ENCODE data around the gene SKIDA1. TPM values are rescaled to one million over a fixed set of nuclear protein-coding genes. Genes with fewer than 3 reads are reported as not detected.

The SKIDA1 gene
- total RNA-seq, 4 donors from 2014 or later: 0.53 to 3.0 (median 1.2) TPM

- Histone ChIP-seq H3K4me1 (peaks cover 38% of the 10 kb centered on the region), H3K27ac (peak overlapping the region; percentile 99), H3K36me3 (peaks cover 19% of the 10 kb centered on the region), H3K9me3 (no peaks in the 10 kb centered on the region), H3K27me3 (no peaks in the 10 kb centered on the region), H3K4me3 (peak overlapping the region; percentile 96)
- DNase-seq (ENCODE audit: low spot score in 2 of 2): peak in 1 of 2 donors; percentile 85
- TF ChIP-seq POLR2A (IDR thresholded peaks at IDR 0.05) (peak in 1 of 2 donors; percentile 27), POLR2AphosphoS5 (IDR thresholded peaks at IDR 0.05) (no peak)
- WGBS: 0% methylated on average over 9 of the region's 96 CpGs
These were observed 9.4 kb upstream of the SKIDA1 start for GRCh38 chr10:21534604-21535493.

GRCh38 chr10:21534280-21534586, 8.8 kb upstream of the SKIDA1 start:
- Histone ChIP-seq H3K36me3 (peaks cover 13% of the 10 kb centered on the region), H3K4me1 (peaks cover 38% of the 10 kb centered on the region), H3K27ac (peak overlapping the region; percentile 99), H3K9me3 (no peaks in the 10 kb centered on the region), H3K27me3 (no peaks in the 10 kb centered on the region), H3K4me3 (peak overlapping the region; percentile 96)
- 0% methylated on average over 11 of the region's 26 CpGs for WGBS
- no peak for DNase-seq (ENCODE audit: low spot score in 2 of 2)
- TF ChIP-seq, protein P1, sequence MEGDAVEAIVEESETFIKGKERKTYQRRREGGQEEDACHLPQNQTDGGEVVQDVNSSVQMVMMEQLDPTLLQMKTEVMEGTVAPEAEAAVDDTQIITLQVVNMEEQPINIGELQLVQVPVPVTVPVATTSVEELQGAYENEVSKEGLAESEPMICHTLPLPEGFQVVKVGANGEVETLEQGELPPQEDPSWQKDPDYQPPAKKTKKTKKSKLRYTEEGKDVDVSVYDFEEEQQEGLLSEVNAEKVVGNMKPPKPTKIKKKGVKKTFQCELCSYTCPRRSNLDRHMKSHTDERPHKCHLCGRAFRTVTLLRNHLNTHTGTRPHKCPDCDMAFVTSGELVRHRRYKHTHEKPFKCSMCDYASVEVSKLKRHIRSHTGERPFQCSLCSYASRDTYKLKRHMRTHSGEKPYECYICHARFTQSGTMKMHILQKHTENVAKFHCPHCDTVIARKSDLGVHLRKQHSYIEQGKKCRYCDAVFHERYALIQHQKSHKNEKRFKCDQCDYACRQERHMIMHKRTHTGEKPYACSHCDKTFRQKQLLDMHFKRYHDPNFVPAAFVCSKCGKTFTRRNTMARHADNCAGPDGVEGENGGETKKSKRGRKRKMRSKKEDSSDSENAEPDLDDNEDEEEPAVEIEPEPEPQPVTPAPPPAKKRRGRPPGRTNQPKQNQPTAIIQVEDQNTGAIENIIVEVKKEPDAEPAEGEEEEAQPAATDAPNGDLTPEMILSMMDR (IDR thresholded peaks at IDR 0.05): no peak
- TF ChIP-seq EP300 (IDR thresholded peaks at IDR 0.05) (no peak), POLR2A (IDR thresholded peaks at IDR 0.05) (no peak), POLR2AphosphoS5 (IDR thresholded peaks at IDR 0.05) (no peak)

DNA sequence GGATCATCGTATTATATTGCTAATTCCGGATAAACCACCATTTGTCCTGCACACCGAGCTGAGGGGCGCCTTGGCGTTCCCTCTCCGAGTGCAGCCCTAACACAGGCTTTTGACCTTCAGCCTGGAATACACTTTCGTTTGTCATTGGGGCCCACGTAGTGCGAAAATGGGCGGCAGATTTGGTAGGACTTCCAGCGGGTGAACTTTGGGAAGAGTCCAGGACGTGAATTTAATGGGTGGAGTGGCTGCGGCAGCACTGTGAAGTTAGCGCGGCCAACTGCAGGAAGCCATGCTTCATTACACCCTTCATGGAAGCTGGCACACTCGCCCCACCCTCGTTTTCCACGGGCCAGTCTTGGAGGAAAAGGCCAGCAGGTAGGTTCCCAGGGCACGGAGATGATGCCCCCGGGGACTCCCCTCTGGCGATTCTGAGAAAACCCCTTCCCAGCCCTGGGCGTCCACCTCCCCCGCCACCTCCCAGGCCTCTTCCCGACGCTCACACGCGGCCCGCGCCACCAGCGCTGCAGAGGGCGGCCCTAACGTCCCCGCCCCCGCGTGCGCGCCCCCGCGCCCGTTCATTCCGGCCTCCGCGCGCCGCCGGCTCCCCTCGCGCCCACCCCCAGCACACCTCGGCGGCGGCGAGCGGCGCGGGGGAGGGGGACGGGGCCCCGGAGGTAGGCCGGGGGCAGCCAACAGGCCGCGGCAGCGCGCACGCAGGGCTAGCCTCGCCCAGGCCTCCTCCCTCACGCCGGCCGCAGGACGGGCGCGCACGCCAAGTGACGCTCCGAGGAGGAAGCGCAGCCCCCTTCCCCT, 8.2 kb upstream of the SKIDA1 start, which contains the start of gene MLLT10:
Gene MLLT10, plus strand, starts transcription at position 766 of the 813 bp plus-strand sequence. CDS start 413 bp downstream, outside the sequence.
- peak; percentile 93 to 95 for DNase-seq (ENCODE audit: low spot score in 2 of 2)
- 0% methylated on average over 18 of the region's 74 CpGs for WGBS
- TF ChIP-seq POLR2A (IDR thresholded peaks at IDR 0.05) (peak; percentile 32 to 66), POLR2AphosphoS5 (IDR thresholded peaks at IDR 0.05) (peak in 2 of 3 donors; percentile 26 to 38), EP300 (IDR thresholded peaks at IDR 0.05) (no peak)
- TF ChIP-seq, protein P1 (IDR thresholded peaks at IDR 0.05): peak; percentile 33 to 42
- peaks cover 7% of the 10 kb centered on the region for H3K36me3 ChIP-seq
- no peaks in the 10 kb centered on the region for H3K27me3 ChIP-seq
- H3K9me3 ChIP-seq: no peaks in the 10 kb centered on the region
- peaks cover 38% of the 10 kb centered on the region for H3K4me1 ChIP-seq
- peak within 1 kb of the TSS; percentile 99 for H3K27ac ChIP-seq
- H3K4me3 ChIP-seq: peak within 1 kb of the TSS; percentile 96

DNA sequence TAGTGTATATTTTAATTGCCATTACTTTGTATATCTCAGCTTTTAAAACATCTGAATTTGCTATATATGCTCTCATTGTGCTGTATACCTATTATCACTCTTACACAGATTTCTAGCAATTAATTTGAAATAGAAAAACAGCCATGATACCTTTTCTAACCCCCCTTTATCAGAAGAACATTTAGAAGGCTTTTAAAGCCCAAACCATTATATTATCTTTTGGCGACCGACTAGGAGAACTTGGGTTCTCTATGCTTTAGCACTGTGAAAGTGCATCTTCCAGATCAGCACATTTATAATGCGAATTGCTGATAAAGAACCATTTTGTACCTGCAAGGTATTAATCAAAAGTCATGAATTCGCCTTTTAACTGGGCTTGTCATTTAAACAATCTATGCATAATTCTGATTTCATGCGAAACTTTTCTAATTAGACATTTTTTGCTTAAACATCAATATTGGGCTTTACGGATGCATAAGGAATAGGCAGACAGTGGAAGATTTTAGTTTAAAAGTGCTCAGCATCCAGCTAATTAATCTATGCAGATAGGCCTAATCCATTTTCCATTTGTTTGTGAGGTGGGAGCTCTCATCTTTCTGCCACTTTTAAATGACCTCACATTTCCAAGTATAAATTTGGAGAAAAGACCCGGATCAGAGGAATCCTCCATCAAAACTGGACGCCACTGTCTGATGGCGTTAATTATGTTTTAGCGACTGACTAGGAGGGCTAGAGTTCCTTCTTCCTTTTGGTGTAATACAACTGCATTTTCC, 7.4 kb upstream of the SKIDA1 start:
- WGBS: 22% methylated on average over 10 of the region's 10 CpGs
- Histone ChIP-seq H3K4me1 (peaks cover 38% of the 10 kb centered on the region), H3K27ac (peak overlapping the region; percentile 99), H3K9me3 (no peaks in the 10 kb centered on the region), H3K36me3 (peaks cover under 1% of the 10 kb centered on the region), H3K27me3 (no peaks in the 10 kb centered on the region), H3K4me3 (peak overlapping the region; percentile 96)
- no peak for TF ChIP-seq EP300 (IDR thresholded peaks at IDR 0.05)
- no peak for TF ChIP-seq POLR2AphosphoS5 (IDR thresholded peaks at IDR 0.05)
- TF ChIP-seq POLR2A (IDR thresholded peaks at IDR 0.05): no peak
- TF ChIP-seq, protein P1 (IDR thresholded peaks at IDR 0.05): no peak
- no peak for DNase-seq (ENCODE audit: low spot score in 2 of 2)

GRCh38 chr10:21531164-21531563, 5.7 kb upstream of the SKIDA1 start:
- DNase-seq (ENCODE audit: low spot score in 2 of 2): no peak
- Histone ChIP-seq H3K4me1 (peaks cover 38% of the 10 kb centered on the region), H3K4me3 (no peak overlapping the region), H3K27ac (peak overlapping the region; percentile 99), H3K27me3 (no peaks in the 10 kb centered on the region), H3K36me3 (no peaks in the 10 kb centered on the region), H3K9me3 (no peaks in the 10 kb centered on the region)
- TF ChIP-seq EP300 (IDR thresholded peaks at IDR 0.05): no peak
- TF ChIP-seq POLR2AphosphoS5 (IDR thresholded peaks at IDR 0.05): no peak
- no peak for TF ChIP-seq POLR2A (IDR thresholded peaks at IDR 0.05)
- TF ChIP-seq, protein P1 (IDR thresholded peaks at IDR 0.05): no peak
- WGBS: 56% methylated on average over 1 of the region's 1 CpG
